GM10248 (cell line): Measurements from ENCODE around the gene NGDN.

Experiments
- CTCF ChIA-PET: fragments of 300-600 bp; sonication (Branson Sonifier 250); formaldehyde crosslinking; extraction: SDS; loops from one replicate; lab custom pipeline; 2021; ENCODE audit warnings: antibody characterized with exemption; lab: Yijun Ruan, JAX
- POLR2A ChIA-PET: fragments of 350-650 bp; sonication (Branson Sonifier 250); formaldehyde crosslinking; extraction: SDS; loops from one replicate; lab custom pipeline; 2020; ENCODE audit warnings: antibody characterized with exemption; lab: Yijun Ruan, JAX
- DNase-seq: peaks from one replicate; pipeline ENCODE4 v3.0.0; 2012; ENCODE audit errors: extremely low spot score
- CTCF ChIP-seq: IDR thresholded peaks from 2 replicates; pipeline ENCODE4 v1.5.1; 2012; ENCODE audit warnings: mild to moderate bottlenecking, low read depth; ENCODE audit errors: extremely low read depth, missing control alignments, control extremely low read depth

The NGDN gene

GRCh38 chr14:23439107-23439835, 30.2 kb upstream of the NGDN start:
- POLR2A ChIA-PET = no interaction called here
- no peak for TF ChIP-seq CTCF
- no peak for DNase-seq
- CTCF ChIA-PET = interaction anchor here (0.6 to 1.9 kb wide), 2 partner anchors 10 to 39 kb away, joined by 3 to 5 read pairs; no protein-coding TSS in a partner anchor

GRCh38 chr14:23441076-23441475, 28.4 kb upstream of the NGDN start:
- ChIA-PET POLR2A (no interaction called here), CTCF (interaction anchor here (1.0 to 1.3 kb wide), 2 partner anchors 9 to 24 kb away, joined by 3 read pairs; no protein-coding TSS in a partner anchor)
- no peak for TF ChIP-seq CTCF
- no peak for DNase-seq

GRCh38 chr14:23442721-23443356, 26.7 kb upstream of the NGDN start:
- POLR2A ChIA-PET = no interaction called here
- no peak for TF ChIP-seq CTCF
- CTCF ChIA-PET = interaction anchor here (1.0 to 1.3 kb wide), 4 partner anchors 9 to 63 kb away, joined by 3 to 4 read pairs (median 4); no protein-coding TSS in a partner anchor
- no peak for DNase-seq

- ChIA-PET POLR2A (no interaction called here), CTCF (interaction anchor here (1.2 kb wide), 1 partner anchor 64 kb away, joined by 3 read pairs; no protein-coding TSS in a partner anchor)
- no peak for DNase-seq
Measured at GRCh38 chr14:23443411-23443812, 26.1 kb upstream of the NGDN start.

GRCh38 chr14:23443881-23444280, 25.6 kb upstream of the NGDN start:
- no peak for DNase-seq
- no peak for TF ChIP-seq CTCF
- POLR2A ChIA-PET = no interaction called here
- CTCF ChIA-PET = interaction anchor here (1.2 kb wide), 1 partner anchor 64 kb away, joined by 3 read pairs; no protein-coding TSS in a partner anchor

More at GRCh38 chr14:23443411-23443812, 26.1 kb upstream of the NGDN start:
- TF ChIP-seq CTCF = no peak

GRCh38 chr14:23444314-23444713, 25.2 kb upstream of the NGDN start:
- ChIA-PET POLR2A (no interaction called here), CTCF (interaction anchor here (1.2 kb wide), 1 partner anchor 64 kb away, joined by 3 read pairs; no protein-coding TSS in a partner anchor)
- no peak for TF ChIP-seq CTCF
- no peak for DNase-seq
